T-helper 1 cell treated with Interleukin-12 subunit alpha and Interleukin-12 subunit beta and Interleukin-4 antibody, amounts not matched to agents 30 μg/mL and 1 μg/mL, for 36 hours (primary cell): ENCODE measurements around the gene ETV6.

Experiments used
- H3K27ac Mint-ChIP-seq: one replicate; pipeline ENCODE4 v1.8.0; 2021; ENCODE audit warnings: mild to moderate bottlenecking, mixed read lengths
- H3K27me3 Mint-ChIP-seq: one replicate; pipeline ENCODE4 v1.8.0; 2021; ENCODE audit warnings: low read depth, mixed read lengths
- H3K36me3 Mint-ChIP-seq: one replicate; pipeline ENCODE4 v1.8.0; 2021; ENCODE audit warnings: low read depth, mixed read lengths
- H3K4me1 Mint-ChIP-seq: one replicate; pipeline ENCODE4 v1.8.0; 2021; ENCODE audit warnings: low read depth, mixed read lengths
- H3K4me3 Mint-ChIP-seq: one replicate; pipeline ENCODE4 v1.8.0; 2021; ENCODE audit warnings: mild to moderate bottlenecking, moderate library complexity, mixed read lengths
- H3K9me3 Mint-ChIP-seq: one replicate; pipeline ENCODE4 v1.8.0; 2021; ENCODE audit warnings: mixed read lengths

ETV6 gene

GRCh38 chr12:11704089-11704488 lies 54.6 kb downstream of the ETV6 start:
- Mint-ChIP-seq H3K27ac (no peak overlapping the region), H3K9me3 (no peaks in the 10 kb centered on the region), H3K4me1 (peaks cover 33% of the 10 kb centered on the region), H3K27me3 (no peaks in the 10 kb centered on the region), H3K36me3 (peaks cover 12% of the 10 kb centered on the region), H3K4me3 (no peak overlapping the region)

- Mint-ChIP-seq H3K27ac (no peak overlapping the region), H3K4me3 (no peak overlapping the region), H3K4me1 (peaks cover 30% of the 10 kb centered on the region), H3K36me3 (peaks cover 13% of the 10 kb centered on the region), H3K9me3 (no peaks in the 10 kb centered on the region), H3K27me3 (no peaks in the 10 kb centered on the region)
Measured at GRCh38 chr12:11705010-11705409, 55.5 kb downstream of the ETV6 start.

- Mint-ChIP-seq H3K27ac (no peak overlapping the region), H3K27me3 (no peaks in the 10 kb centered on the region), H3K9me3 (no peaks in the 10 kb centered on the region), H3K4me3 (no peak overlapping the region), H3K4me1 (peaks cover 28% of the 10 kb centered on the region), H3K36me3 (peaks cover 18% of the 10 kb centered on the region)
Measured at GRCh38 chr12:11706509-11707379, 57.3 kb downstream of the ETV6 start.

- H3K4me1 Mint-ChIP-seq, result peaks cover 24% of the 10 kb centered on the region
Measured at GRCh38 chr12:11707535-11707934, 58.1 kb downstream of the ETV6 start.

GRCh38 chr12:11709513-11709912 lies 60.0 kb downstream of the ETV6 start:
- Mint-ChIP-seq H3K36me3 (peaks cover 22% of the 10 kb centered on the region), H3K27me3 (no peaks in the 10 kb centered on the region), H3K9me3 (no peaks in the 10 kb centered on the region), H3K27ac (no peak overlapping the region), H3K4me1 (peaks cover 25% of the 10 kb centered on the region), H3K4me3 (no peak overlapping the region)

More at GRCh38 chr12:11707535-11707934, 58.1 kb downstream of the ETV6 start:
- H3K9me3 Mint-ChIP-seq, result no peaks in the 10 kb centered on the region
- peaks cover 21% of the 10 kb centered on the region for H3K36me3 Mint-ChIP-seq
- no peaks in the 10 kb centered on the region for H3K27me3 Mint-ChIP-seq
- H3K4me3 Mint-ChIP-seq, result no peak overlapping the region
- H3K27ac Mint-ChIP-seq, result no peak overlapping the region

- Mint-ChIP-seq H3K36me3 (peaks cover 27% of the 10 kb centered on the region), H3K4me1 (peaks cover 28% of the 10 kb centered on the region), H3K27ac (no peak overlapping the region), H3K4me3 (no peak overlapping the region), H3K9me3 (no peaks in the 10 kb centered on the region), H3K27me3 (no peaks in the 10 kb centered on the region)
Measured at GRCh38 chr12:11710431-11710830, 61.0 kb downstream of the ETV6 start.

GRCh38 chr12:11710906-11711305 lies 61.4 kb downstream of the ETV6 start:
- Mint-ChIP-seq H3K27me3 (no peaks in the 10 kb centered on the region), H3K9me3 (no peaks in the 10 kb centered on the region), H3K4me1 (peaks cover 28% of the 10 kb centered on the region), H3K36me3 (peaks cover 27% of the 10 kb centered on the region), H3K27ac (no peak overlapping the region), H3K4me3 (no peak overlapping the region)

GRCh38 chr12:11711651-11712327 lies 62.3 kb downstream of the ETV6 start:
- H3K36me3 Mint-ChIP-seq, result peaks cover 32% of the 10 kb centered on the region
- H3K9me3 Mint-ChIP-seq, result no peaks in the 10 kb centered on the region
- no peak overlapping the region for H3K4me3 Mint-ChIP-seq
- peaks cover 31% of the 10 kb centered on the region for H3K4me1 Mint-ChIP-seq
- H3K27me3 Mint-ChIP-seq, result no peaks in the 10 kb centered on the region
- no peak overlapping the region for H3K27ac Mint-ChIP-seq

GRCh38 chr12:11712491-11712890 lies 63.0 kb downstream of the ETV6 start:
- H3K36me3 Mint-ChIP-seq, result peaks cover 31% of the 10 kb centered on the region
- H3K27ac Mint-ChIP-seq, result no peak overlapping the region
- H3K9me3 Mint-ChIP-seq, result no peaks in the 10 kb centered on the region
- H3K4me1 Mint-ChIP-seq, result peaks cover 32% of the 10 kb centered on the region
- H3K27me3 Mint-ChIP-seq, result no peaks in the 10 kb centered on the region
- no peak overlapping the region for H3K4me3 Mint-ChIP-seq

GRCh38 chr12:11713202-11713601 lies 63.7 kb downstream of the ETV6 start:
- H3K4me1 Mint-ChIP-seq, result peaks cover 30% of the 10 kb centered on the region
- no peak overlapping the region for H3K4me3 Mint-ChIP-seq
- no peaks in the 10 kb centered on the region for H3K9me3 Mint-ChIP-seq
- no peak overlapping the region for H3K27ac Mint-ChIP-seq
- no peaks in the 10 kb centered on the region for H3K27me3 Mint-ChIP-seq
- peaks cover 33% of the 10 kb centered on the region for H3K36me3 Mint-ChIP-seq

- no peaks in the 10 kb centered on the region for H3K27me3 Mint-ChIP-seq
Measured at GRCh38 chr12:11714626-11715025, 65.2 kb downstream of the ETV6 start.

GRCh38 chr12:11715621-11716020 lies 66.1 kb downstream of the ETV6 start:
- no peak overlapping the region for H3K4me3 Mint-ChIP-seq
- no peaks in the 10 kb centered on the region for H3K9me3 Mint-ChIP-seq
- peaks cover 38% of the 10 kb centered on the region for H3K4me1 Mint-ChIP-seq
- no peaks in the 10 kb centered on the region for H3K27me3 Mint-ChIP-seq
- no peak overlapping the region for H3K27ac Mint-ChIP-seq
- H3K36me3 Mint-ChIP-seq, result peaks cover 31% of the 10 kb centered on the region

More at GRCh38 chr12:11714626-11715025, 65.2 kb downstream of the ETV6 start:
- H3K4me3 Mint-ChIP-seq, result no peak overlapping the region
- H3K9me3 Mint-ChIP-seq, result no peaks in the 10 kb centered on the region
- peaks cover 37% of the 10 kb centered on the region for H3K4me1 Mint-ChIP-seq
- no peak overlapping the region for H3K27ac Mint-ChIP-seq
- H3K36me3 Mint-ChIP-seq, result peaks cover 31% of the 10 kb centered on the region

- Mint-ChIP-seq H3K4me3 (no peak overlapping the region), H3K27me3 (no peaks in the 10 kb centered on the region), H3K9me3 (no peaks in the 10 kb centered on the region), H3K4me1 (peaks cover 32% of the 10 kb centered on the region), H3K27ac (no peak overlapping the region), H3K36me3 (peaks cover 27% of the 10 kb centered on the region)
Measured at GRCh38 chr12:11716794-11717518, 67.5 kb downstream of the ETV6 start.

- H3K27ac Mint-ChIP-seq, result no peak overlapping the region
- H3K4me3 Mint-ChIP-seq, result no peak overlapping the region
- peaks cover 31% of the 10 kb centered on the region for H3K4me1 Mint-ChIP-seq
- H3K36me3 Mint-ChIP-seq, result peaks cover 25% of the 10 kb centered on the region
- no peaks in the 10 kb centered on the region for H3K27me3 Mint-ChIP-seq
- no peaks in the 10 kb centered on the region for H3K9me3 Mint-ChIP-seq
Measured at GRCh38 chr12:11717519-11717961, 68.1 kb downstream of the ETV6 start.
